Endodermal cell (in vitro differentiated cells): Measurements from ENCODE around the gene MACROD2. TPM values are rescaled to one million over a fixed set of nuclear protein-coding genes. Genes with fewer than 3 reads are reported as not detected.

Experiments used
- DNase-seq: peaks from one replicate; pipeline ENCODE4 v3.0.0-alpha.2; 2017
- H3K27ac ChIP-seq: 2 replicates; pipeline ENCODE4 v1.5.1; 2013; ENCODE audit warnings: mild to moderate bottlenecking, low read depth, low read length, moderate library complexity
- H3K27me3 ChIP-seq: 2 replicates; pipeline ENCODE4 v1.6.1; 2013; ENCODE audit warnings: mild to moderate bottlenecking, low read length, moderate library complexity; ENCODE audit not compliant: insufficient read depth, control insufficient read depth, poor library complexity, severe bottlenecking
- H3K36me3 ChIP-seq: 2 replicates; pipeline ENCODE4 v1.7.0; 2013; ENCODE audit warnings: mild to moderate bottlenecking, low read length, moderate library complexity; ENCODE audit not compliant: control insufficient read depth, insufficient read depth
- H3K4me1 ChIP-seq: one replicate; pipeline ENCODE4 v1.7.0; 2013; ENCODE audit warnings: low read length; ENCODE audit not compliant: control insufficient read depth, insufficient read depth
- H3K4me3 ChIP-seq: 2 replicates; pipeline ENCODE4 v1.5.1; 2013; ENCODE audit warnings: mild to moderate bottlenecking, low read length, moderate library complexity
- H3K9ac ChIP-seq: 2 replicates; pipeline ENCODE4 v1.6.1; 2013; ENCODE audit warnings: mild to moderate bottlenecking, low read length, moderate library complexity; ENCODE audit not compliant: poor library complexity, severe bottlenecking; ENCODE audit errors: extremely low read depth
- H3K9me3 ChIP-seq: 2 replicates; pipeline ENCODE4 v1.6.1; 2013; ENCODE audit warnings: mild to moderate bottlenecking, low read length, moderate library complexity; ENCODE audit not compliant: control insufficient read depth
- H3K27ac Mint-ChIP-seq: 2 replicates; pipeline ENCODE4 v1.8.0; 2020; ENCODE audit warnings: mixed read lengths
- H3K27me3 Mint-ChIP-seq: 2 replicates; pipeline ENCODE4 v1.8.0; 2021; ENCODE audit warnings: mild to moderate bottlenecking, mixed read lengths; ENCODE audit not compliant: insufficient read depth
- H3K36me3 Mint-ChIP-seq: 2 replicates; pipeline ENCODE4 v1.8.0; 2020; ENCODE audit warnings: low read depth, mixed read lengths
- H3K4me1 Mint-ChIP-seq: 2 replicates; pipeline ENCODE4 v1.8.0; 2020; ENCODE audit warnings: mixed read lengths
- H3K4me3 Mint-ChIP-seq: 2 replicates; pipeline ENCODE4 v1.8.0; 2020; ENCODE audit warnings: mild to moderate bottlenecking, moderate library complexity, mixed read lengths
- H3K9me3 Mint-ChIP-seq: 2 replicates; pipeline ENCODE4 v1.8.0; 2020; ENCODE audit warnings: mild to moderate bottlenecking, mixed read lengths
- CTCF ChIP-seq: fragments of 200-600 bp; sonication (generic); conservative IDR thresholded peaks from 2 replicates; pipeline ENCODE4 v1.5.0; 2021; ENCODE audit warnings: antibody characterized with exemption, mild to moderate bottlenecking
- WGBS, 2 experiments: methylation state at CpG; one replicate each; pipeline versions ENCODE4 v1.1.5 to v1.1.7; 2013; ENCODE audit warnings: missing lambda C conversion rate in 2 of 2, mixed read lengths in 1 of 2; ENCODE audit not compliant: insufficient coverage in 1 of 2, insufficient read length in 1 of 2; 5-methylcytosine and 5-hydroxymethylcytosine counted together
- total RNA-seq, 2 donors: library from RNA; stranded (reverse); fragmentation: NEBNext Ultra II Directional in 1 of 2; extraction: Animal tissue kit (Norgen Biotek cat#: 25700) in 1 of 2; gene quantifications; 2 replicates in 1 of 2; 3 replicates in 1 of 2; pipeline ENCODE4 v1.2.1, GENCODE V29; 2021

MACROD2 gene
- total RNA-seq, 2 donors from 2014 or later: 2.3 to 4.8 TPM

- no peak for DNase-seq
- Mint-ChIP-seq H3K4me1 (peaks cover 5% of the 10 kb centered on the region), H3K9me3 (peaks cover 16% of the 10 kb centered on the region), H3K4me3 (no peak overlapping the region), H3K36me3 (no peaks in the 10 kb centered on the region), H3K27ac (no peak overlapping the region), H3K27me3 (no peaks in the 10 kb centered on the region)
- Histone ChIP-seq H3K36me3 (no peaks in the 10 kb centered on the region), H3K4me1 (no peaks in the 10 kb centered on the region), H3K27ac (no peak overlapping the region), H3K4me3 (no peak overlapping the region), H3K9me3 (no peaks in the 10 kb centered on the region), H3K27me3 (no peaks in the 10 kb centered on the region), H3K9ac (no peak overlapping the region)
- no CpG with 5 or more reads among the region's 2 CpGs for WGBS, 2 experiments
- TF ChIP-seq CTCF: no peak
These were observed 820.0 kb downstream of the MACROD2 start for GRCh38 chr20:14815340-14815739.

- no peak for DNase-seq
- Histone ChIP-seq H3K9ac (no peak overlapping the region), H3K9me3 (no peaks in the 10 kb centered on the region), H3K4me3 (no peak overlapping the region), H3K27me3 (no peaks in the 10 kb centered on the region), H3K4me1 (no peaks in the 10 kb centered on the region), H3K27ac (no peak overlapping the region), H3K36me3 (no peaks in the 10 kb centered on the region)
- H3K4me1 Mint-ChIP-seq: peaks cover 5% of the 10 kb centered on the region
- 100% methylated on average over 1 of the region's 1 CpG; no CpG with 5 or more reads in 1 of the 2 experiments for WGBS, 2 experiments
- no peak overlapping the region for H3K27ac Mint-ChIP-seq
- H3K9me3 Mint-ChIP-seq: peaks cover 6% of the 10 kb centered on the region
- TF ChIP-seq CTCF: no peak
- no peaks in the 10 kb centered on the region for H3K27me3 Mint-ChIP-seq
- H3K36me3 Mint-ChIP-seq: no peaks in the 10 kb centered on the region
- no peak overlapping the region for H3K4me3 Mint-ChIP-seq
These were observed 821.2 kb downstream of the MACROD2 start for GRCh38 chr20:14816471-14816870.

- Mint-ChIP-seq H3K27ac (no peak overlapping the region), H3K4me1 (peaks cover 5% of the 10 kb centered on the region), H3K4me3 (no peak overlapping the region), H3K36me3 (no peaks in the 10 kb centered on the region), H3K9me3 (peaks cover 2% of the 10 kb centered on the region), H3K27me3 (no peaks in the 10 kb centered on the region)
- Histone ChIP-seq H3K9me3 (no peaks in the 10 kb centered on the region), H3K4me1 (no peaks in the 10 kb centered on the region), H3K36me3 (no peaks in the 10 kb centered on the region), H3K27ac (no peak overlapping the region), H3K27me3 (no peaks in the 10 kb centered on the region), H3K9ac (no peak overlapping the region), H3K4me3 (no peak overlapping the region)
- TF ChIP-seq CTCF: no peak
- no peak for DNase-seq
- 78 to 97% methylated on average over 1 to 3 of the region's 3 CpGs for WGBS, 2 experiments
These were observed 821.8 kb downstream of the MACROD2 start for GRCh38 chr20:14817101-14817500.
